GM12878 (cell line): ENCODE data around the gene GLI1. TPM values are rescaled to one million over a fixed set of nuclear protein-coding genes. Genes with fewer than 3 reads are reported as not detected.

Experiments
- ATAC-seq: fragments of 200-7000 bp; cut with Tn5 transposase; 3 replicates; pipeline ENCODE4 v1.9.1; 2020; ENCODE audit warnings: mild to moderate bottlenecking, moderate library complexity
- BruUV-seq: library from RNA; stranded (reverse); fragments of 400-500 nt; replicated peaks from 2 replicates; lab custom pipeline; 2021; lab: Mats Ljungman, UMichigan
- CTCF ChIA-PET: fragments of 300-600 bp; sonication (Branson Sonifier 250); formaldehyde crosslinking; extraction: SDS; loops from one replicate; lab custom pipeline; 2021; ENCODE audit warnings: inconsistent platforms; lab: Yijun Ruan, JAX
- POLR2A ChIA-PET: fragments of 350-600 bp; formaldehyde crosslinking; extraction: SDS; loops from one replicate; lab custom pipeline; 2021; ENCODE audit warnings: inconsistent platforms; lab: Charles Lee
- RAD21 ChIA-PET: fragments of 300-600 bp; sonication (Branson Sonifier 250); formaldehyde crosslinking; loops from one replicate; lab custom pipeline; 2023; ENCODE audit warnings: antibody characterized with exemption; ENCODE audit not compliant: unreplicated experiment; lab: Charles Lee
- SMC1A ChIA-PET: fragments of 300-600 bp; sonication (Branson Sonifier 250); formaldehyde crosslinking; loops from one replicate; lab custom pipeline; 2023; ENCODE audit not compliant: unreplicated experiment, uncharacterized antibody; lab: Charles Lee
- DNase-seq: peaks from one replicate; pipeline ENCODE4 v3.0.0-alpha.2; 2011; ENCODE audit warnings: low read depth, low spot score
- FAIRE-seq: peaks from 3 replicates; lab custom pipeline; 2011; peaks lifted over from hg19 to GRCh38; lab: Jason Lieb, UNC
- H2AFZ ChIP-seq: 2 replicates; pipeline ENCODE4 v1.6.0; 2011; ENCODE audit warnings: low read depth, low read length, control low read depth; ENCODE audit not compliant: control insufficient read depth
- H3K27ac ChIP-seq: 2 replicates; pipeline ENCODE4 v1.5.1; 2011; ENCODE audit warnings: control low read depth; ENCODE audit not compliant: control insufficient read depth, insufficient read depth
- H3K27me3 ChIP-seq, 2 experiments: replicated peaks in 1 of 2; 2 replicates each; pipeline versions ENCODE4 v1.6.0 to v1.6.1; 2011; ENCODE audit warnings: low read length in 1 of 2; ENCODE audit not compliant: control insufficient read depth in 2 of 2, insufficient read depth in 2 of 2
- H3K36me3 ChIP-seq, 2 experiments: 2 replicates each; pipeline ENCODE4 v1.5.1; 2011; ENCODE audit warnings: low read length in 1 of 2; ENCODE audit not compliant: control insufficient read depth in 2 of 2, insufficient read depth in 2 of 2
- H3K4me1 ChIP-seq: 2 replicates; pipeline ENCODE4 v1.6.1; 2011; ENCODE audit warnings: mild to moderate bottlenecking, low read length, moderate library complexity, mixed read lengths; ENCODE audit not compliant: control insufficient read depth, insufficient read depth
- H3K4me2 ChIP-seq: 2 replicates; pipeline ENCODE4 v1.6.0; 2011; ENCODE audit warnings: control low read depth; ENCODE audit not compliant: control insufficient read depth, insufficient read depth
- H3K4me3 ChIP-seq: fragments of 200-600 bp; sonication (generic); 2 replicates; pipeline ENCODE4 v1.5.1; 2016
- H3K79me2 ChIP-seq: 2 replicates; pipeline ENCODE4 v1.6.0; 2011; ENCODE audit warnings: low read length; ENCODE audit not compliant: control insufficient read depth, insufficient read depth
- H3K9ac ChIP-seq: 2 replicates; pipeline ENCODE4 v1.8.0; 2011; ENCODE audit warnings: low read length, control low read depth, mixed read lengths; ENCODE audit not compliant: control insufficient read depth, insufficient read depth
- H3K9me3 ChIP-seq: replicated peaks from 3 replicates; pipeline ENCODE4 v1.5.1; 2011; ENCODE audit warnings: mild to moderate bottlenecking, low read length; ENCODE audit not compliant: control insufficient read depth, insufficient read depth
- H4K20me1 ChIP-seq: 2 replicates; pipeline ENCODE4 v1.6.0; 2011; ENCODE audit not compliant: control insufficient read depth, insufficient read depth
- EGR1 ChIP-seq, 2 experiments: IDR thresholded peaks; 1 replicate in 1 of 2; 2 replicates in 1 of 2; pipeline ENCODE4 v1.6.1; 2011 to 2012; ENCODE audit warnings: low read depth in 2 of 2, low read length in 2 of 2, borderline replicate concordance in 1 of 2, mild to moderate bottlenecking in 1 of 2, moderate library complexity in 1 of 2
- TCF12 ChIP-seq: IDR thresholded peaks from 2 replicates; pipeline ENCODE4 v1.6.1; 2011; ENCODE audit warnings: low read depth, mild to moderate bottlenecking, low read length
- WGBS: methylation state at CpG from one replicate; pipeline ENCODE4 v1.1.6; 2016; ENCODE audit warnings: low lambda C conversion rate; ENCODE audit not compliant: insufficient replicate concordance, insufficient coverage; ENCODE audit errors: missing lambda C conversion rate; 5-methylcytosine and 5-hydroxymethylcytosine counted together
- in situ Hi-C: fragments of 300-500 bp; cut with MboI; formaldehyde crosslinking; loops from 9 replicates; pipeline ENCODE4 v1.14.3; 2018; ENCODE audit warnings: mixed read lengths
- intact Hi-C: fragments of 100-400 bp; cut with micrococcal nuclease; formaldehyde crosslinking; loops from one replicate; pipeline ENCODE4 v1.14.2; 2022; ENCODE audit not compliant: unreplicated experiment
- polyA plus RNA-seq, 11 experiments: library from polyadenylated mRNA; depleted of rRNA in 4 of 11; unstranded in 6 of 11; stranded (reverse) in 5 of 11; fragments of >200 nt; fragmentation: Nextera tagmentation in 4 of 11; fragmentation: Illumina TruSeq in 1 of 11; extraction: Ambion mirVana in 4 of 11; extraction: Trizol in 1 of 11; gene quantifications; 1 replicate in 1 of 11; 2 replicates in 10 of 11; pipeline versions ENCODE4 v1.2.1 to v1.2.3, GENCODE V29; 2011 to 2016; ENCODE audit warnings: inconsistent platforms in 2 of 11, missing spikeins in 2 of 11, low read depth in 1 of 11
- total RNA-seq, 4 experiments: library from RNA; depleted of rRNA in 3 of 4; stranded (reverse); fragments of >200 nt in 3 of 4; fragmentation: Illumina TruSeq in 1 of 4; extraction: Trizol in 1 of 4; gene quantifications; 2 replicates each; pipeline versions ENCODE4 v1.2.1 to v1.2.3, GENCODE V29; 2013 to 2021
- TF ChIP-seq, protein P1 (sequence below): fragments of 450-650 bp; IDR thresholded peaks from 2 replicates; pipeline ENCODE4 v1.6.1; 2017; ENCODE audit warnings: mild to moderate bottlenecking, low read depth, inconsistent platforms; ENCODE audit not compliant: poor library complexity, severe bottlenecking

GLI1 gene
- total and polyA plus RNA-seq, 10 of the 15 experiments (the other 5 are each of a cell fraction or from before 2014, with no cell fraction given), result 0.27 to 1.2 (median 0.49) TPM

- Histone ChIP-seq H3K9me3 (no peaks in the 10 kb centered on the region), H3K36me3 (0 out of 4 replicates have a peak, but pooled peaks cover 0 to under 1% of the 10 kb centered on the region in 2 experiments), H3K4me2 (peak overlapping the region; percentile 100), H2AFZ (peak overlapping the region; percentile 58), H4K20me1 (0 out of 2 replicates have a peak, but pooled peaks cover 2% of the 10 kb centered on the region), H3K9ac (peak overlapping the region; percentile 67), H3K79me2 (no peaks in the 10 kb centered on the region), H3K27ac (no peak overlapping the region), H3K4me3 (peak overlapping the region; percentile 68), H3K4me1 (peaks cover 32% of the 10 kb centered on the region), H3K27me3 (0 out of 4 replicates have a peak, but pooled peaks cover 0 to 4% of the 10 kb centered on the region in 2 experiments)
- WGBS, result 3% methylated on average over 8 of the region's 9 CpGs
- TF ChIP-seq TCF12 (0 out of 2 replicates have a peak, but pooled peaks have one; percentile 21), EGR1 (IDR thresholded peaks at IDR 0.05; ENCODE audit: borderline replicate concordance in 1 of 2, low read depth in 2 of 2, low read length in 2 of 2) (peak in 1 of 2 experiments; percentile 59; a peak in 1 of 3 replicates)
- TF ChIP-seq, protein P1, sequence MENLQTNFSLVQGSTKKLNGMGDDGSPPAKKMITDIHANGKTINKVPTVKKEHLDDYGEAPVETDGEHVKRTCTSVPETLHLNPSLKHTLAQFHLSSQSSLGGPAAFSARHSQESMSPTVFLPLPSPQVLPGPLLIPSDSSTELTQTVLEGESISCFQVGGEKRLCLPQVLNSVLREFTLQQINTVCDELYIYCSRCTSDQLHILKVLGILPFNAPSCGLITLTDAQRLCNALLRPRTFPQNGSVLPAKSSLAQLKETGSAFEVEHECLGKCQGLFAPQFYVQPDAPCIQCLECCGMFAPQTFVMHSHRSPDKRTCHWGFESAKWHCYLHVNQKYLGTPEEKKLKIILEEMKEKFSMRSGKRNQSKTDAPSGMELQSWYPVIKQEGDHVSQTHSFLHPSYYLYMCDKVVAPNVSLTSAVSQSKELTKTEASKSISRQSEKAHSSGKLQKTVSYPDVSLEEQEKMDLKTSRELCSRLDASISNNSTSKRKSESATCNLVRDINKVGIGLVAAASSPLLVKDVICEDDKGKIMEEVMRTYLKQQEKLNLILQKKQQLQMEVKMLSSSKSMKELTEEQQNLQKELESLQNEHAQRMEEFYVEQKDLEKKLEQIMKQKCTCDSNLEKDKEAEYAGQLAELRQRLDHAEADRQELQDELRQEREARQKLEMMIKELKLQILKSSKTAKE, result no peak
- FAIRE-seq (no peak), ATAC-seq (no peak), DNase-seq (no peak)
- in situ Hi-C loops (no loop called here), intact Hi-C loops (loop anchor here (5.0 kb wide), 1 partner anchor 60 kb away; the partner anchor contains the start of genes DDIT3 and MBD6)
- ChIA-PET CTCF (interaction anchor here (0.7 to 7.5 kb wide), 15 partner anchors 9 to 280 kb away, joined by 3 to 114 read pairs (median 4); partner anchors contain the start of genes ARHGAP9, DCTN2 and INHBE), SMC1A (interaction anchor here (0.6 to 2.8 kb wide), 8 partner anchors 9 to 154 kb away, joined by 3 to 18 read pairs (median 3); no protein-coding TSS in a partner anchor), POLR2A (interaction anchor here (0.6 to 3.0 kb wide), 3 partner anchors 15 to 215 kb away, joined by 4 to 16 read pairs (median 6); no protein-coding TSS in a partner anchor), RAD21 (interaction anchor here (1.3 to 4.7 kb wide), 2 partner anchors 8 to 152 kb away, joined by 4 to 35 read pairs; partner anchors contain the start of gene INHBE)
- BruUV-seq, result no TSS peak
Observed at GRCh38 chr12:57461917-57462250, 2.3 kb downstream of the GLI1 start.
